ENCODE data around the gene USPL1.

Gene USPL1

DNA sequence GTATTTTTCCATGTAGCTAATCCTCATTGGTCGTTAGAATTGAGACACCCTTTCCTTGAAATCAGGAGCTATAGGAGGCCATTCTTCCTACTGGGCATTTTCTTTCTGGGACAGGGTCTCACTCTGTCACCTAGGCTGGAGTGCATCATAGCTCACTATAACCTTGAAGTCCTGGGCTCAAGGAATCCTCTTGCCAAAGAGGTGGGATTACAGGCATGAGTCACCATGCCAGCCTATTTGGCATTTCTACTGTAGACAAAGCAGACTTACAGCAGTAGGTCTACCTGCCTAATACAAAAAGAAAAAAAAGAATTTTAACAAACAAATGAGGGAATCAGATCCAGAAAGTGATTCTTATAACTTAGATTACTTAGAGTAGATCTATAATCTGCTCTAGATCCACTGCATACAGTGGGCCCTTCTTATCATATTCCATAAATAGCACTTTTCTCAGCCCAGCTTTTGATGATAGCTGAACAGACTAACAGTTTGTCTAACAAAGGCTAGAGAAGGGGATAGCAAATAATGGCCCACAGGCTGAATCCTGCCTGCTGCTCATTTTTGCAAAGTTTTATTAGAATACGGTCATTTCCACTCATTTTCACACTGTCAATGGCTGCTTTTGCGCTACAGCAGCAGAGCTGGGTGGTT, 36.7 kb upstream of the USPL1 start:
- TF ChIP-seq, protein P1, sequence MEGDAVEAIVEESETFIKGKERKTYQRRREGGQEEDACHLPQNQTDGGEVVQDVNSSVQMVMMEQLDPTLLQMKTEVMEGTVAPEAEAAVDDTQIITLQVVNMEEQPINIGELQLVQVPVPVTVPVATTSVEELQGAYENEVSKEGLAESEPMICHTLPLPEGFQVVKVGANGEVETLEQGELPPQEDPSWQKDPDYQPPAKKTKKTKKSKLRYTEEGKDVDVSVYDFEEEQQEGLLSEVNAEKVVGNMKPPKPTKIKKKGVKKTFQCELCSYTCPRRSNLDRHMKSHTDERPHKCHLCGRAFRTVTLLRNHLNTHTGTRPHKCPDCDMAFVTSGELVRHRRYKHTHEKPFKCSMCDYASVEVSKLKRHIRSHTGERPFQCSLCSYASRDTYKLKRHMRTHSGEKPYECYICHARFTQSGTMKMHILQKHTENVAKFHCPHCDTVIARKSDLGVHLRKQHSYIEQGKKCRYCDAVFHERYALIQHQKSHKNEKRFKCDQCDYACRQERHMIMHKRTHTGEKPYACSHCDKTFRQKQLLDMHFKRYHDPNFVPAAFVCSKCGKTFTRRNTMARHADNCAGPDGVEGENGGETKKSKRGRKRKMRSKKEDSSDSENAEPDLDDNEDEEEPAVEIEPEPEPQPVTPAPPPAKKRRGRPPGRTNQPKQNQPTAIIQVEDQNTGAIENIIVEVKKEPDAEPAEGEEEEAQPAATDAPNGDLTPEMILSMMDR (IDR thresholded peaks at IDR 0.05; ENCODE audit: insufficient read depth, low read length), result no peak
- TF ChIP-seq, protein P2, sequence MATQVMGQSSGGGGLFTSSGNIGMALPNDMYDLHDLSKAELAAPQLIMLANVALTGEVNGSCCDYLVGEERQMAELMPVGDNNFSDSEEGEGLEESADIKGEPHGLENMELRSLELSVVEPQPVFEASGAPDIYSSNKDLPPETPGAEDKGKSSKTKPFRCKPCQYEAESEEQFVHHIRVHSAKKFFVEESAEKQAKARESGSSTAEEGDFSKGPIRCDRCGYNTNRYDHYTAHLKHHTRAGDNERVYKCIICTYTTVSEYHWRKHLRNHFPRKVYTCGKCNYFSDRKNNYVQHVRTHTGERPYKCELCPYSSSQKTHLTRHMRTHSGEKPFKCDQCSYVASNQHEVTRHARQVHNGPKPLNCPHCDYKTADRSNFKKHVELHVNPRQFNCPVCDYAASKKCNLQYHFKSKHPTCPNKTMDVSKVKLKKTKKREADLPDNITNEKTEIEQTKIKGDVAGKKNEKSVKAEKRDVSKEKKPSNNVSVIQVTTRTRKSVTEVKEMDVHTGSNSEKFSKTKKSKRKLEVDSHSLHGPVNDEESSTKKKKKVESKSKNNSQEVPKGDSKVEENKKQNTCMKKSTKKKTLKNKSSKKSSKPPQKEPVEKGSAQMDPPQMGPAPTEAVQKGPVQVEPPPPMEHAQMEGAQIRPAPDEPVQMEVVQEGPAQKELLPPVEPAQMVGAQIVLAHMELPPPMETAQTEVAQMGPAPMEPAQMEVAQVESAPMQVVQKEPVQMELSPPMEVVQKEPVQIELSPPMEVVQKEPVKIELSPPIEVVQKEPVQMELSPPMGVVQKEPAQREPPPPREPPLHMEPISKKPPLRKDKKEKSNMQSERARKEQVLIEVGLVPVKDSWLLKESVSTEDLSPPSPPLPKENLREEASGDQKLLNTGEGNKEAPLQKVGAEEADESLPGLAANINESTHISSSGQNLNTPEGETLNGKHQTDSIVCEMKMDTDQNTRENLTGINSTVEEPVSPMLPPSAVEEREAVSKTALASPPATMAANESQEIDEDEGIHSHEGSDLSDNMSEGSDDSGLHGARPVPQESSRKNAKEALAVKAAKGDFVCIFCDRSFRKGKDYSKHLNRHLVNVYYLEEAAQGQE (IDR thresholded peaks at IDR 0.05; ENCODE audit: insufficient replicate concordance, low read depth), result no peak
- no peak for TF ChIP-seq POLR2AphosphoS5 (IDR thresholded peaks at IDR 0.05; ENCODE audit: low read depth)
- TF ChIP-seq SPI1 (IDR thresholded peaks at IDR 0.05; ENCODE audit: borderline replicate concordance, low read depth), result no peak
- no peak for TF ChIP-seq GABPA (IDR thresholded peaks at IDR 0.05; ENCODE audit: low read depth)
- Histone ChIP-seq H3K27me3 (ENCODE audit: insufficient read depth, poor library complexity, severe bottlenecking) (no peaks in the 10 kb centered on the region), H3K4me3 (replicated peaks; ENCODE audit: insufficient read depth, low read length) (no peak overlapping the region), H3K27ac (replicated peaks) (no peak overlapping the region)
- no peak for DNase-seq (ENCODE audit: low read depth in 1 of 2, low spot score in 1 of 2)

GRCh38 chr13:30581582-30581981, 36.1 kb upstream of the USPL1 start:
- Histone ChIP-seq H3K27me3 (ENCODE audit: insufficient read depth, poor library complexity, severe bottlenecking) (no peaks in the 10 kb centered on the region), H3K4me3 (replicated peaks; ENCODE audit: insufficient read depth, low read length) (no peak overlapping the region), H3K27ac (replicated peaks) (no peak overlapping the region)
- TF ChIP-seq SPI1 (IDR thresholded peaks at IDR 0.05; ENCODE audit: borderline replicate concordance, low read depth), result peak; percentile 16; the same call in 1 of the 2 replicates
- TF ChIP-seq POLR2AphosphoS5 (IDR thresholded peaks at IDR 0.05; ENCODE audit: low read depth), result no peak
- peak in 1 of 2 experiments; percentile 46 for DNase-seq (ENCODE audit: low read depth in 1 of 2, low spot score in 1 of 2)

DNA sequence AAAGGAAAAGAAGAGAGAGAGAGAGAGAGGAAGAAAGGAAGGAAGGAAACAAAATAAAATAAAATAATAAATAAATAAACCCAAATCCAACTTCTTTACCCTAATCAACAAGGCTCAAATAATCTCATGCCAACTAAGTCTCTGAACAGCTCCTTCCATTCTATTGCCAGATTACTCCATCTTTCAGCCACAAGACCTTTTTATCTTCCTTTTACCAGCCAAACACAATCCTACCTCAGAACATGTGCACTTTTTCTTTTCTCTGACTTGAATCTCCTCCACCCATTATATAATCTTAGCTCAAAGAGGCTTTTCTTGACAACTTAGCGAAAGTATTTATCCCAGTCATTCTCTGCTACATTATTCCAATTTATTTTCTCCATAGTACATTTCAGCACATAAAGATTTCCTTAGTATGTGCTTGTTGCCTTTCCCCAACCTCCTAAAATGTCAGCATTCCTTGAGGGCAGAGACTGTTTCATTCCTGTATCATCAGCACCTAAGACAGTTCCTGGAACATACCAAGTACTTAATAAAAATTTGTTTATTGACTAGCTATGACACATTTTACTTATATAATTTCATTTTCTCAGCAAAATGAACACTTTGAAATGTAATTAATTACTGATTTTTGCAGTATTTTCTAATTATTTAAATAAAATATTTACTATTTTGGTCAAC, 33.5 kb upstream of the USPL1 start:
- H3K27me3 ChIP-seq (ENCODE audit: insufficient read depth, poor library complexity, severe bottlenecking), result no peaks in the 10 kb centered on the region
- TF ChIP-seq, protein P1 (IDR thresholded peaks at IDR 0.05; ENCODE audit: insufficient read depth, low read length), result no peak
- no peak for TF ChIP-seq POLR2AphosphoS5 (IDR thresholded peaks at IDR 0.05; ENCODE audit: low read depth)
- TF ChIP-seq, protein P2 (IDR thresholded peaks at IDR 0.05; ENCODE audit: insufficient replicate concordance, low read depth), result peak; percentile 37
- TF ChIP-seq SPI1 (IDR thresholded peaks at IDR 0.05; ENCODE audit: borderline replicate concordance, low read depth), result no peak
- no peak for TF ChIP-seq GABPA (IDR thresholded peaks at IDR 0.05; ENCODE audit: low read depth)
- no peak for DNase-seq (ENCODE audit: low read depth in 1 of 2, low spot score in 1 of 2)
- no peak overlapping the region for H3K27ac ChIP-seq (replicated peaks)
- H3K4me3 ChIP-seq (replicated peaks; ENCODE audit: insufficient read depth, low read length), result no peak overlapping the region

DNA sequence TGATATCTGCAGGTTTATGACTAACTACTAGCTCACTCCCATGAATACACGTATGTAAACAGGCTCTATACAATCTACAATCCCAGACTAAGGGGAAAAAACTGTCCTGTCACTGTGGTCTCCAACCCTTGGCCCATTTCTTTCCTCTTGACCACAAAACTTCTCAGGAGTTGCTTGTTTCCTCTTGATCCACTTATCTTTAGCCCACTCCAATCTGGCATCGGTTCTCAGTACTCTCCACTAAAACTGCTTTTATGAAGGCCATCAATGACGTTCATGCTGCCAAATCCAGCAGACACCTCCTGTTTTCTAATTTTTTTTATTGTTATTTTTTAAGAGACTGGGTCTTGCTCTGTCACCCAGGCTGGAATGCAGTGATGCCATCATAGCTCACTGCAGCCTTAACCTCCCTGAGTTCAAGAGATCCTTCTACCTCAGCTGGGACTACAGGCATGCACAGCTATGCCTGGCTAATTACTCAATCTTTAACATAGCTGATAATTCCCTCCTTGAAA, 31.9 kb upstream of the USPL1 start:
- DNase-seq (ENCODE audit: low read depth in 1 of 2, low spot score in 1 of 2), result no peak
- Histone ChIP-seq H3K27ac (replicated peaks) (no peak overlapping the region), H3K4me3 (replicated peaks; ENCODE audit: insufficient read depth, low read length) (no peak overlapping the region), H3K27me3 (ENCODE audit: insufficient read depth, poor library complexity, severe bottlenecking) (no peaks in the 10 kb centered on the region)
- TF ChIP-seq POLR2AphosphoS5 (IDR thresholded peaks at IDR 0.05; ENCODE audit: low read depth) (no peak), GABPA (IDR thresholded peaks at IDR 0.05; ENCODE audit: low read depth) (no peak), SPI1 (IDR thresholded peaks at IDR 0.05; ENCODE audit: borderline replicate concordance, low read depth) (no peak)
- TF ChIP-seq, protein P1 (IDR thresholded peaks at IDR 0.05; ENCODE audit: insufficient read depth, low read length), result no peak
- TF ChIP-seq, protein P2 (IDR thresholded peaks at IDR 0.05; ENCODE audit: insufficient replicate concordance, low read depth), result no peak

All from HL-60 (cell line).